ENCODE results near the gene NXPH1.

DNA sequence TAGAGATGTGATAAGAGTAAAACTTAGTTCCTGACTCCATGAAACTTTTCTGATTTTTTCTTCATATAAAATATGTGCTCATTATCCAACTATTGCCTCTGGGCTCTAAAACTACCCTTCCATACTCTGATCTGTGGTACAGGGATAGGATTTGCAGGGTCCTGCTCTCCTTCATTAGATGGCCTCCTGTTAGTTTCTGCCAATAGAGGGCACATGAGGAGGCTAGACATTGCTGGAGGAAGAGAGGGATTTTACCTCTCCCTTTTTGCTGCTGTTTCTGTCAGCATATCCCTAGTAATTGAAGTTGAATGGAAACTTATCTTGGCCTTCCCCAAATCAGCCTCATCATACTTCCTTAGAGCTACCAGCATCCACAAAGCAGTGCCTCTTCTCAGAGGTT, 269.4 kb downstream of the NXPH1 start:
- no peak for TF ChIP-seq POLR2A (IDR thresholded peaks at IDR 0.05)
- TF ChIP-seq, protein P1, sequence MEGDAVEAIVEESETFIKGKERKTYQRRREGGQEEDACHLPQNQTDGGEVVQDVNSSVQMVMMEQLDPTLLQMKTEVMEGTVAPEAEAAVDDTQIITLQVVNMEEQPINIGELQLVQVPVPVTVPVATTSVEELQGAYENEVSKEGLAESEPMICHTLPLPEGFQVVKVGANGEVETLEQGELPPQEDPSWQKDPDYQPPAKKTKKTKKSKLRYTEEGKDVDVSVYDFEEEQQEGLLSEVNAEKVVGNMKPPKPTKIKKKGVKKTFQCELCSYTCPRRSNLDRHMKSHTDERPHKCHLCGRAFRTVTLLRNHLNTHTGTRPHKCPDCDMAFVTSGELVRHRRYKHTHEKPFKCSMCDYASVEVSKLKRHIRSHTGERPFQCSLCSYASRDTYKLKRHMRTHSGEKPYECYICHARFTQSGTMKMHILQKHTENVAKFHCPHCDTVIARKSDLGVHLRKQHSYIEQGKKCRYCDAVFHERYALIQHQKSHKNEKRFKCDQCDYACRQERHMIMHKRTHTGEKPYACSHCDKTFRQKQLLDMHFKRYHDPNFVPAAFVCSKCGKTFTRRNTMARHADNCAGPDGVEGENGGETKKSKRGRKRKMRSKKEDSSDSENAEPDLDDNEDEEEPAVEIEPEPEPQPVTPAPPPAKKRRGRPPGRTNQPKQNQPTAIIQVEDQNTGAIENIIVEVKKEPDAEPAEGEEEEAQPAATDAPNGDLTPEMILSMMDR (IDR thresholded peaks at IDR 0.05) = no peak

Measured in testis (tissue), 2 donors.